ENCODE results near the gene CORO6. TPM values are rescaled to one million over a fixed set of nuclear protein-coding genes. Genes with fewer than 3 reads are reported as not detected.

The CORO6 gene
- total and polyA plus RNA-seq, 2 of the 13 experiments (the other 11 are each of a cell fraction or from before 2014, with no cell fraction given), result 0.42 to 0.82 TPM

DNA sequence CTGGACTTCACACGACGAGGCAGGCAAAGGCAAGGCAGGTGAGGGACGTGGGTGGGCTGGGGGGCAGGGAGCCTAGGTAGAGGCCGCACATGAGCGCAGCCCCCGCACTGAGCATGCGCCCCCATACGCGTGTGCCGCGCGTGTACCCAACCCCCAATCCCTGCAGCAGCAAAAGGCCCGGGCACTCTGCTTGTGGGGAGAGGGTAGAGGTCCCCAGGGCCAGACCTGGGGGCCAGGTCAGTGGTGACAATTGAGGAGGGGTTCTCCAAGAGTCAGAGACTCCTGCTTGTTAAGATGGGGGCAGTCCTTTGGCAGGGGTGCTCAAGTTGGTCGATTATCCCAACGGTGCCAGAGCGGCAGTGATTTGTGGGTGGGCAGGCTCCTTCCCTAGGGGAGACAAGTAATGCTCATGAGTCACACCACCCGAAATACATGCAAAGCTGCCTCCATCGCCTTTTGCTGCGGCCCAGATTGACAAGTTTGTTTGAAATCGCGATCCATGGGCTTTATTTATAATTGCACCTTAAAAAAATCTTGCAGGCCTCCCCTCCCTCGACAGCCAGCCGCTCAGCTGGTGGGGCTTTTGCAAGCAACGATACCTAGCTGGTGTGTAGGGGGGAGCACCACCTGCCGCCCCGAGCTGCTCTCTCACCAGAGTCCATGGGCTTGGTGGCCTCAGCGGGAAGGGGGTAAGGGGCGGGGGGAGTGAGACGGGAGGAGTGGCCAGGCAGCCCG lies 32.1 kb downstream of the CORO6 start (continued):
- TF ChIP-seq ZBTB40 (IDR thresholded peaks at IDR 0.05), result no peak
- TF ChIP-seq ZBTB40 (CRISPR knock-in tag; IDR thresholded peaks at IDR 0.05), result peak; percentile 24
- 0 out of 2 replicates have a peak, but pooled peaks have one; percentile 60 for TF ChIP-seq PHF21A (CRISPR knock-in tag; IDR thresholded peaks at IDR 0.05)
- TF ChIP-seq, protein P1, sequence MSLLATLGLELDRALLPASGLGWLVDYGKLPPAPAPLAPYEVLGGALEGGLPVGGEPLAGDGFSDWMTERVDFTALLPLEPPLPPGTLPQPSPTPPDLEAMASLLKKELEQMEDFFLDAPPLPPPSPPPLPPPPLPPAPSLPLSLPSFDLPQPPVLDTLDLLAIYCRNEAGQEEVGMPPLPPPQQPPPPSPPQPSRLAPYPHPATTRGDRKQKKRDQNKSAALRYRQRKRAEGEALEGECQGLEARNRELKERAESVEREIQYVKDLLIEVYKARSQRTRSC (CRISPR knock-in tag; IDR thresholded peaks at IDR 0.05; ENCODE audit: low read depth), result no peak
- TF ChIP-seq, protein P2, sequence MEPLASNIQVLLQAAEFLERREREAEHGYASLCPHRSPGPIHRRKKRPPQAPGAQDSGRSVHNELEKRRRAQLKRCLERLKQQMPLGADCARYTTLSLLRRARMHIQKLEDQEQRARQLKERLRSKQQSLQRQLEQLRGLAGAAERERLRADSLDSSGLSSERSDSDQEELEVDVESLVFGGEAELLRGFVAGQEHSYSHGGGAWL (CRISPR knock-in tag; IDR thresholded peaks at IDR 0.05), result no peak
- TF ChIP-seq, protein P3, sequence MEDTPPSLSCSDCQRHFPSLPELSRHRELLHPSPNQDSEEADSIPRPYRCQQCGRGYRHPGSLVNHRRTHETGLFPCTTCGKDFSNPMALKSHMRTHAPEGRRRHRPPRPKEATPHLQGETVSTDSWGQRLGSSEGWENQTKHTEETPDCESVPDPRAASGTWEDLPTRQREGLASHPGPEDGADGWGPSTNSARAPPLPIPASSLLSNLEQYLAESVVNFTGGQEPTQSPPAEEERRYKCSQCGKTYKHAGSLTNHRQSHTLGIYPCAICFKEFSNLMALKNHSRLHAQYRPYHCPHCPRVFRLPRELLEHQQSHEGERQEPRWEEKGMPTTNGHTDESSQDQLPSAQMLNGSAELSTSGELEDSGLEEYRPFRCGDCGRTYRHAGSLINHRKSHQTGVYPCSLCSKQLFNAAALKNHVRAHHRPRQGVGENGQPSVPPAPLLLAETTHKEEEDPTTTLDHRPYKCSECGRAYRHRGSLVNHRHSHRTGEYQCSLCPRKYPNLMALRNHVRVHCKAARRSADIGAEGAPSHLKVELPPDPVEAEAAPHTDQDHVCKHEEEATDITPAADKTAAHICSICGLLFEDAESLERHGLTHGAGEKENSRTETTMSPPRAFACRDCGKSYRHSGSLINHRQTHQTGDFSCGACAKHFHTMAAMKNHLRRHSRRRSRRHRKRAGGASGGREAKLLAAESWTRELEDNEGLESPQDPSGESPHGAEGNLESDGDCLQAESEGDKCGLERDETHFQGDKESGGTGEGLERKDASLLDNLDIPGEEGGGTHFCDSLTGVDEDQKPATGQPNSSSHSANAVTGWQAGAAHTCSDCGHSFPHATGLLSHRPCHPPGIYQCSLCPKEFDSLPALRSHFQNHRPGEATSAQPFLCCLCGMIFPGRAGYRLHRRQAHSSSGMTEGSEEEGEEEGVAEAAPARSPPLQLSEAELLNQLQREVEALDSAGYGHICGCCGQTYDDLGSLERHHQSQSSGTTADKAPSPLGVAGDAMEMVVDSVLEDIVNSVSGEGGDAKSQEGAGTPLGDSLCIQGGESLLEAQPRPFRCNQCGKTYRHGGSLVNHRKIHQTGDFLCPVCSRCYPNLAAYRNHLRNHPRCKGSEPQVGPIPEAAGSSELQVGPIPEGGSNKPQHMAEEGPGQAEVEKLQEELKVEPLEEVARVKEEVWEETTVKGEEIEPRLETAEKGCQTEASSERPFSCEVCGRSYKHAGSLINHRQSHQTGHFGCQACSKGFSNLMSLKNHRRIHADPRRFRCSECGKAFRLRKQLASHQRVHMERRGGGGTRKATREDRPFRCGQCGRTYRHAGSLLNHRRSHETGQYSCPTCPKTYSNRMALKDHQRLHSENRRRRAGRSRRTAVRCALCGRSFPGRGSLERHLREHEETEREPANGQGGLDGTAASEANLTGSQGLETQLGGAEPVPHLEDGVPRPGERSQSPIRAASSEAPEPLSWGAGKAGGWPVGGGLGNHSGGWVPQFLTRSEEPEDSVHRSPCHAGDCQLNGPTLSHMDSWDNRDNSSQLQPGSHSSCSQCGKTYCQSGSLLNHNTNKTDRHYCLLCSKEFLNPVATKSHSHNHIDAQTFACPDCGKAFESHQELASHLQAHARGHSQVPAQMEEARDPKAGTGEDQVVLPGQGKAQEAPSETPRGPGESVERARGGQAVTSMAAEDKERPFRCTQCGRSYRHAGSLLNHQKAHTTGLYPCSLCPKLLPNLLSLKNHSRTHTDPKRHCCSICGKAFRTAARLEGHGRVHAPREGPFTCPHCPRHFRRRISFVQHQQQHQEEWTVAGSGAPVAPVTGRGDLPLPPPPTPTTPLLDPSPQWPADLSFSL (CRISPR knock-in tag; IDR thresholded peaks at IDR 0.05), result 0 out of 2 replicates have a peak, but pooled peaks have one; percentile 39
- TF ChIP-seq, protein P4, sequence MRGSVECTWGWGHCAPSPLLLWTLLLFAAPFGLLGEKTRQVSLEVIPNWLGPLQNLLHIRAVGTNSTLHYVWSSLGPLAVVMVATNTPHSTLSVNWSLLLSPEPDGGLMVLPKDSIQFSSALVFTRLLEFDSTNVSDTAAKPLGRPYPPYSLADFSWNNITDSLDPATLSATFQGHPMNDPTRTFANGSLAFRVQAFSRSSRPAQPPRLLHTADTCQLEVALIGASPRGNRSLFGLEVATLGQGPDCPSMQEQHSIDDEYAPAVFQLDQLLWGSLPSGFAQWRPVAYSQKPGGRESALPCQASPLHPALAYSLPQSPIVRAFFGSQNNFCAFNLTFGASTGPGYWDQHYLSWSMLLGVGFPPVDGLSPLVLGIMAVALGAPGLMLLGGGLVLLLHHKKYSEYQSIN (CRISPR knock-in tag; IDR thresholded peaks at IDR 0.05; ENCODE audit: borderline replicate concordance), result no peak
